Colonic mucosa (tissue), 4 donors: Measurements from ENCODE around the gene CD209. TPM values are rescaled to one million over a fixed set of nuclear protein-coding genes. Genes with fewer than 3 reads are reported as not detected.

ENCODE experiments used
- DNase-seq: peaks from one replicate; pipeline ENCODE4 v3.0.0-alpha.2; 2020
- H3K27ac ChIP-seq: fragments of 200-600 bp; one replicate; pipeline ENCODE4 v1.8.0; 2021
- H3K27me3 ChIP-seq: fragments of 200-600 bp; one replicate; pipeline ENCODE4 v1.8.0; 2021
- H3K36me3 ChIP-seq: fragments of 200-600 bp; one replicate; pipeline ENCODE4 v1.8.0; 2021
- H3K4me1 ChIP-seq: fragments of 200-600 bp; one replicate; pipeline ENCODE4 v1.8.0; 2021; ENCODE audit warnings: mild to moderate bottlenecking
- H3K4me3 ChIP-seq: fragments of 200-600 bp; one replicate; pipeline ENCODE4 v1.8.0; 2021
- H3K9ac ChIP-seq, 2 donors: one replicate each; pipeline ENCODE4 v1.7.0; 2013; ENCODE audit warnings: control low read depth in 2 of 2, low read depth in 2 of 2, low read length in 2 of 2
- H3K9me3 ChIP-seq: fragments of 200-600 bp; one replicate; pipeline ENCODE4 v1.8.0; 2021
- CTCF ChIP-seq: fragments of 200-600 bp; IDR thresholded peaks from one replicate; pipeline ENCODE4 v1.8.0; 2022; ENCODE audit warnings: antibody characterized with exemption, mild to moderate bottlenecking
- intact Hi-C: fragments of 100-400 bp; cut with DNase I; formaldehyde crosslinking; loops from one replicate; pipeline ENCODE4 v1.14.1; 2022
- total RNA-seq, 2 donors: library from RNA; stranded (reverse); fragmentation: NEBNext Ultra II Directional in 1 of 2; extraction: Animal tissue kit (Norgen Biotek cat#: 25700) in 1 of 2; gene quantifications; one replicate each; pipeline ENCODE4 v1.2.1, GENCODE V29; 2021
- donor health status: healthy.
- donor health status: DM: no; HTN: no; CAD: no.
- donor health status: DM: no; HTN: no; CAD: no.

The CD209 gene
- total RNA-seq, 2 donors from 2014 or later, result 4.0 to 12.1 TPM

GRCh38 chr19:7790416-7790815 is 43.1 kb upstream of the CD209 start:
- H3K4me3 ChIP-seq, result no peak overlapping the region
- no peak overlapping the region for H3K27ac ChIP-seq
- intact Hi-C loops, result no loop called here
- no peaks in the 10 kb centered on the region for H3K9me3 ChIP-seq
- H3K36me3 ChIP-seq, result no peaks in the 10 kb centered on the region
- DNase-seq, result no peak
- no peak for TF ChIP-seq CTCF
- no peaks in the 10 kb centered on the region for H3K4me1 ChIP-seq
- H3K27me3 ChIP-seq, result peaks cover 34% of the 10 kb centered on the region
- H3K9ac ChIP-seq, result no peak overlapping the region

- peak; percentile 39 for DNase-seq
- no peak overlapping the region for H3K27ac ChIP-seq
- no peak for TF ChIP-seq CTCF
- no peaks in the 10 kb centered on the region for H3K4me1 ChIP-seq
- no peaks in the 10 kb centered on the region for H3K36me3 ChIP-seq
- peaks cover 34% of the 10 kb centered on the region for H3K27me3 ChIP-seq
- H3K4me3 ChIP-seq, result no peak overlapping the region
- H3K9ac ChIP-seq, result no peak overlapping the region
- no peaks in the 10 kb centered on the region for H3K9me3 ChIP-seq
- intact Hi-C loops, result no loop called here
Observed at GRCh38 chr19:7789447-7789846, 42.1 kb upstream of the CD209 start.

- no peak overlapping the region for H3K27ac ChIP-seq
- no peak overlapping the region for H3K9ac ChIP-seq
- peaks cover 34% of the 10 kb centered on the region for H3K27me3 ChIP-seq
- H3K36me3 ChIP-seq, result no peaks in the 10 kb centered on the region
- H3K4me3 ChIP-seq, result no peak overlapping the region
- intact Hi-C loops, result no loop called here
- no peak for TF ChIP-seq CTCF
- H3K9me3 ChIP-seq, result no peaks in the 10 kb centered on the region
- no peaks in the 10 kb centered on the region for H3K4me1 ChIP-seq
- DNase-seq, result no peak
Observed at GRCh38 chr19:7788933-7789323, 41.6 kb upstream of the CD209 start.

- Histone ChIP-seq H3K4me1 (no peaks in the 10 kb centered on the region), H3K9ac (no peak overlapping the region), H3K9me3 (no peaks in the 10 kb centered on the region), H3K27ac (no peak overlapping the region), H3K4me3 (no peak overlapping the region), H3K36me3 (no peaks in the 10 kb centered on the region), H3K27me3 (peaks cover 34% of the 10 kb centered on the region)
- TF ChIP-seq CTCF, result no peak
- intact Hi-C loops, result no loop called here
- DNase-seq, result no peak
Observed at GRCh38 chr19:7788178-7788932, 41.0 kb upstream of the CD209 start.

GRCh38 chr19:7787602-7788177 is 40.4 kb upstream of the CD209 start:
- H3K27me3 ChIP-seq, result peaks cover 34% of the 10 kb centered on the region
- no peaks in the 10 kb centered on the region for H3K9me3 ChIP-seq
- no peak overlapping the region for H3K27ac ChIP-seq
- H3K4me3 ChIP-seq, result no peak overlapping the region
- intact Hi-C loops, result no loop called here
- no peak for TF ChIP-seq CTCF
- DNase-seq, result no peak
- no peaks in the 10 kb centered on the region for H3K4me1 ChIP-seq
- no peak overlapping the region for H3K9ac ChIP-seq
- no peaks in the 10 kb centered on the region for H3K36me3 ChIP-seq
